GM12892 (cell line): Measurements from ENCODE around the gene EPB41L1.
A peak's percentile ranks its signal among the peaks of the same experiment; 100 is the strongest.

ENCODE experiments used
- DNase-seq: peaks from one replicate; pipeline ENCODE4 v3.0.0; 2011; ENCODE audit not compliant: insufficient read length
- FAIRE-seq: peaks from 2 replicates; lab custom pipeline; 2011; peaks lifted over from hg19 to GRCh38; lab: Jason Lieb, UNC
- POLR2A ChIP-seq: IDR thresholded peaks from 2 replicates; pipeline ENCODE4 v1.6.1; 2011; ENCODE audit warnings: low read depth, low read length, control low read depth
- POLR2AphosphoS5 ChIP-seq: IDR thresholded peaks from 2 replicates; pipeline ENCODE4 v1.6.1; 2011; ENCODE audit warnings: low read depth, low read length, control low read depth
- TAF1 ChIP-seq: IDR thresholded peaks from 2 replicates; pipeline ENCODE4 v1.6.1; 2011; ENCODE audit warnings: low read depth, mild to moderate bottlenecking, control low read depth, low read length, borderline replicate concordance

The EPB41L1 gene

GRCh38 chr20:36206068-36206467 is 51.5 kb downstream of the EPB41L1 start:
- DNase-seq = no peak
- FAIRE-seq = no peak
- TF ChIP-seq POLR2A (no peak), POLR2AphosphoS5 (no peak), TAF1 (no peak)

GRCh38 chr20:36206641-36207040 is 52.1 kb downstream of the EPB41L1 start:
- TF ChIP-seq TAF1 = no peak
- no peak for TF ChIP-seq POLR2AphosphoS5
- no peak for TF ChIP-seq POLR2A
- FAIRE-seq = no peak
- DNase-seq = no peak

GRCh38 chr20:36207602-36208001 is 53.1 kb downstream of the EPB41L1 start:
- TF ChIP-seq TAF1 (no peak), POLR2A (no peak), POLR2AphosphoS5 (no peak)
- FAIRE-seq = no peak
- DNase-seq = no peak

GRCh38 chr20:36208257-36208656 is 53.7 kb downstream of the EPB41L1 start:
- no peak for TF ChIP-seq TAF1
- no peak for TF ChIP-seq POLR2AphosphoS5
- no peak for TF ChIP-seq POLR2A
- no peak for DNase-seq
- no peak for FAIRE-seq

- no peak for TF ChIP-seq POLR2A
- no peak for FAIRE-seq
- DNase-seq = no peak
These were observed 56.0 kb downstream of the EPB41L1 start for GRCh38 chr20:36210436-36211021.

GRCh38 chr20:36213362-36213761 is 58.8 kb downstream of the EPB41L1 start:
- DNase-seq = no peak
- TF ChIP-seq TAF1 = no peak
- TF ChIP-seq POLR2AphosphoS5 = no peak
- no peak for TF ChIP-seq POLR2A
- FAIRE-seq = no peak

GRCh38 chr20:36214684-36215256 is 60.2 kb downstream of the EPB41L1 start:
- FAIRE-seq = peak; percentile 63

GRCh38 chr20:36215778-36216177 is 61.2 kb downstream of the EPB41L1 start:
- no peak for FAIRE-seq
- DNase-seq = no peak
- TF ChIP-seq POLR2A (no peak), POLR2AphosphoS5 (no peak), TAF1 (no peak)

More at GRCh38 chr20:36214684-36215256, 60.2 kb downstream of the EPB41L1 start:
- peak; percentile 37 for DNase-seq
- TF ChIP-seq TAF1 = no peak

- TF ChIP-seq POLR2AphosphoS5 (no peak), TAF1 (no peak), POLR2A (no peak)
- DNase-seq (no peak), FAIRE-seq (no peak)
These were observed 61.9 kb downstream of the EPB41L1 start for GRCh38 chr20:36216314-36217025.

GRCh38 chr20:36217226-36217625 is 62.7 kb downstream of the EPB41L1 start:
- no peak for FAIRE-seq
- DNase-seq = no peak
- TF ChIP-seq POLR2A (no peak), POLR2AphosphoS5 (no peak), TAF1 (no peak)

- TF ChIP-seq TAF1 (no peak), POLR2AphosphoS5 (no peak)
- DNase-seq (no peak), FAIRE-seq (no peak)
These were observed 64.0 kb downstream of the EPB41L1 start for GRCh38 chr20:36218380-36219064.

- FAIRE-seq = no peak
- no peak for TF ChIP-seq POLR2AphosphoS5
- TF ChIP-seq POLR2A = no peak
- no peak for TF ChIP-seq TAF1
These were observed 65.2 kb downstream of the EPB41L1 start for GRCh38 chr20:36219671-36220220.

More at GRCh38 chr20:36219671-36220220, 65.2 kb downstream of the EPB41L1 start:
- DNase-seq = no peak
